ENCODE results near the gene VGLL4.
"Not testable (repeated sequence)": the region's sequence is repeated elsewhere in the genome, so short reads cannot be mapped to it uniquely, and the experiment has no call there.

Gene VGLL4

GRCh38 chr3:11609481-11609880 is 34.2 kb downstream of the VGLL4 start:
- Mint-ChIP-seq H3K36me3 (peaks cover 18% of the 10 kb centered on the region), H3K9me3 (no peaks in the 10 kb centered on the region), H3K4me3 (no peak overlapping the region), H3K27ac (peak overlapping the region; percentile 67), H3K4me1 (peaks cover 63% of the 10 kb centered on the region)
- ATAC-seq (no peak), DNase-seq (ENCODE audit: low spot score in 2 of 2) (no peak)

- peaks cover 49% of the 10 kb centered on the region for H3K4me1 Mint-ChIP-seq
- ATAC-seq: no peak
- H3K9me3 Mint-ChIP-seq: no peaks in the 10 kb centered on the region
- DNase-seq (ENCODE audit: low spot score in 2 of 2): no peak
- no peak overlapping the region for H3K4me3 Mint-ChIP-seq
- peaks cover 12% of the 10 kb centered on the region for H3K36me3 Mint-ChIP-seq
- H3K27ac Mint-ChIP-seq: no peak overlapping the region
Measured at GRCh38 chr3:11607816-11608215, 35.9 kb downstream of the VGLL4 start.

GRCh38 chr3:11606865-11607440 is 36.8 kb downstream of the VGLL4 start:
- Mint-ChIP-seq H3K36me3 (peaks cover 15% of the 10 kb centered on the region), H3K4me3 (no peak overlapping the region), H3K4me1 (peaks cover 41% of the 10 kb centered on the region), H3K9me3 (no peaks in the 10 kb centered on the region), H3K27ac (no peak overlapping the region)
- ATAC-seq (no peak), DNase-seq (ENCODE audit: low spot score in 2 of 2) (no peak)

- no peak overlapping the region for H3K4me3 Mint-ChIP-seq
- ATAC-seq (no peak), DNase-seq (ENCODE audit: low spot score in 2 of 2) (no peak)
- H3K9me3 Mint-ChIP-seq: no peaks in the 10 kb centered on the region
- H3K4me1 Mint-ChIP-seq: peaks cover 39% of the 10 kb centered on the region
- no peak overlapping the region for H3K27ac Mint-ChIP-seq
- H3K36me3 Mint-ChIP-seq: peaks cover 23% of the 10 kb centered on the region
Measured at GRCh38 chr3:11606090-11606784, 37.5 kb downstream of the VGLL4 start.

GRCh38 chr3:11605398-11605797 is 38.3 kb downstream of the VGLL4 start:
- H3K9me3 Mint-ChIP-seq: no peaks in the 10 kb centered on the region
- H3K27ac Mint-ChIP-seq: peak overlapping the region; percentile 69
- no peak overlapping the region for H3K4me3 Mint-ChIP-seq
- H3K36me3 Mint-ChIP-seq: peaks cover 31% of the 10 kb centered on the region
- no peak for ATAC-seq
- DNase-seq (ENCODE audit: low spot score in 2 of 2): no peak
- peaks cover 39% of the 10 kb centered on the region for H3K4me1 Mint-ChIP-seq

GRCh38 chr3:11604139-11604892 is 39.4 kb downstream of the VGLL4 start:
- peaks cover 35% of the 10 kb centered on the region for H3K36me3 Mint-ChIP-seq
- DNase-seq (ENCODE audit: low spot score in 2 of 2) (no peak), ATAC-seq (no peak)
- peaks cover 33% of the 10 kb centered on the region for H3K4me1 Mint-ChIP-seq
- H3K4me3 Mint-ChIP-seq: no peak overlapping the region
- H3K9me3 Mint-ChIP-seq: no peaks in the 10 kb centered on the region
- peak overlapping the region; percentile 10 for H3K27ac Mint-ChIP-seq

- DNase-seq (ENCODE audit: low spot score in 2 of 2) (no peak), ATAC-seq (no peak)
- peak overlapping the region; percentile 10 for H3K27ac Mint-ChIP-seq
- no peaks in the 10 kb centered on the region for H3K9me3 Mint-ChIP-seq
- H3K4me1 Mint-ChIP-seq: peaks cover 32% of the 10 kb centered on the region
- H3K36me3 Mint-ChIP-seq: peaks cover 39% of the 10 kb centered on the region
- no peak overlapping the region for H3K4me3 Mint-ChIP-seq
Measured at GRCh38 chr3:11603628-11604027, 40.1 kb downstream of the VGLL4 start.

GRCh38 chr3:11602886-11603527 is 40.7 kb downstream of the VGLL4 start:
- Mint-ChIP-seq H3K4me1 (peaks cover 38% of the 10 kb centered on the region), H3K9me3 (no peaks in the 10 kb centered on the region), H3K36me3 (peaks cover 45% of the 10 kb centered on the region), H3K4me3 (no peak overlapping the region), H3K27ac (no peak overlapping the region)
- DNase-seq (ENCODE audit: low spot score in 2 of 2): no peak
- ATAC-seq: no peak

- Mint-ChIP-seq H3K9me3 (no peaks in the 10 kb centered on the region), H3K36me3 (peaks cover 49% of the 10 kb centered on the region), H3K27ac (peak overlapping the region; percentile 53), H3K4me3 (no peak overlapping the region), H3K4me1 (peaks cover 39% of the 10 kb centered on the region)
- DNase-seq (ENCODE audit: low spot score in 2 of 2) (no peak), ATAC-seq (no peak)
Measured at GRCh38 chr3:11602239-11602840, 41.4 kb downstream of the VGLL4 start.

- H3K4me1 Mint-ChIP-seq: peaks cover 33% of the 10 kb centered on the region
- DNase-seq (ENCODE audit: low spot score in 2 of 2) (no peak), ATAC-seq (peak; percentile 85)
- H3K9me3 Mint-ChIP-seq: no peaks in the 10 kb centered on the region
- peak overlapping the region; percentile 53 for H3K27ac Mint-ChIP-seq
- H3K4me3 Mint-ChIP-seq: no peak overlapping the region
- peaks cover 49% of the 10 kb centered on the region for H3K36me3 Mint-ChIP-seq
Measured at GRCh38 chr3:11601446-11602238, 42.1 kb downstream of the VGLL4 start.

- Mint-ChIP-seq H3K36me3 (peaks cover 49% of the 10 kb centered on the region), H3K4me1 (peaks cover 32% of the 10 kb centered on the region), H3K27ac (peak overlapping the region; percentile 52), H3K4me3 (no peak overlapping the region), H3K9me3 (peaks cover 5% of the 10 kb centered on the region)
- no peak for DNase-seq (ENCODE audit: low spot score in 2 of 2)
- no peak for ATAC-seq
Measured at GRCh38 chr3:11600501-11601282, 43.0 kb downstream of the VGLL4 start.

GRCh38 chr3:11596387-11596786 is 47.3 kb downstream of the VGLL4 start:
- DNase-seq (ENCODE audit: low spot score in 2 of 2) (no peak), ATAC-seq (no peak)
- peaks cover 51% of the 10 kb centered on the region for H3K4me1 Mint-ChIP-seq
- H3K9me3 Mint-ChIP-seq: peaks cover 5% of the 10 kb centered on the region
- peaks cover 48% of the 10 kb centered on the region for H3K36me3 Mint-ChIP-seq
- H3K27ac Mint-ChIP-seq: no peak overlapping the region
- no peak overlapping the region for H3K4me3 Mint-ChIP-seq

GRCh38 chr3:11595024-11595423 is 48.7 kb downstream of the VGLL4 start:
- peaks cover 34% of the 10 kb centered on the region for H3K36me3 Mint-ChIP-seq
- H3K4me1 Mint-ChIP-seq: peaks cover 51% of the 10 kb centered on the region
- ATAC-seq; DNase-seq (ENCODE audit: low spot score in 2 of 2); H3K4me3 Mint-ChIP-seq; H3K9me3 Mint-ChIP-seq: not testable (repeated sequence)
- H3K27ac Mint-ChIP-seq: peak overlapping the region; percentile 78

All from stimulated activated effector memory CD8-positive, alpha-beta T cell treated with anti-CD3 and anti-CD28 coated beads, Interleukin-12 subunit alpha, Interleukin-12 subunit beta, amount 100 ng/mL, for 72 hours (primary cell).